ENCODE data around the gene PCDH15. TPM values are rescaled to one million over a fixed set of nuclear protein-coding genes. Genes with fewer than 3 reads are reported as not detected.

PCDH15 gene
- total and polyA plus RNA-seq, 2 of the 13 experiments (the other 11 are each of a cell fraction or from before 2014, with no cell fraction given): not detected

- H3K4me1 ChIP-seq (ENCODE audit: insufficient read depth, low read length): no peaks in the 10 kb centered on the region
- H3K4me2 ChIP-seq (ENCODE audit: low read depth, low read length): no peak overlapping the region
- intact Hi-C loops (cut with micrococcal nuclease; ENCODE audit: unreplicated experiment): no loop called here
- H3K9ac ChIP-seq (ENCODE audit: insufficient read depth, low read depth, low read length): no peak overlapping the region
- H3K9me3 ChIP-seq (ENCODE audit: low read length): no peaks in the 10 kb centered on the region
- H3K36me3 ChIP-seq (replicated peaks in 1 of 2; ENCODE audit: control insufficient read depth in 1 of 2, insufficient read depth in 2 of 2, low read length in 2 of 2): no peaks in the 10 kb centered on the region
- H3K4me3 ChIP-seq (replicated peaks in 1 of 3; ENCODE audit: insufficient read depth in 1 of 3, low read depth in 2 of 3, low read length in 3 of 3): no peak overlapping the region
- CTCF ChIA-PET (ENCODE audit: low intra/inter-chr PET ratio, low total read pairs): no interaction called here
- no peaks in the 10 kb centered on the region for H3K79me2 ChIP-seq (ENCODE audit: insufficient read depth, low read length)
- H3K27ac ChIP-seq (ENCODE audit: extremely low read length, insufficient read depth, low read length): no peak overlapping the region
- BruUV-seq (replicated peaks): no TSS peak
- WGBS (ENCODE audit: low lambda C conversion rate): 0% methylated on average over 2 of the region's 2 CpGs
- no peaks in the 10 kb centered on the region for H3K27me3 ChIP-seq (ENCODE audit: control insufficient read depth in 1 of 2, insufficient read depth in 2 of 2, low read length in 2 of 2)
- no peak for FAIRE-seq
- H2AFZ ChIP-seq (ENCODE audit: low read length): no peak overlapping the region
- TF ChIP-seq ZNF383 (CRISPR knock-in tag; IDR thresholded peaks at IDR 0.05; ENCODE audit: borderline replicate concordance) (no peak), ZBTB49 (CRISPR knock-in tag; IDR thresholded peaks at IDR 0.05; ENCODE audit: borderline replicate concordance) (no peak), ATF5 (CRISPR knock-in tag; IDR thresholded peaks at IDR 0.05; ENCODE audit: low read depth) (no peak), MAFK (conservative IDR thresholded peaks at IDR 0.05 in 1 of 2, IDR thresholded peaks at IDR 0.05 in 1 of 2; ENCODE audit: low read length in 2 of 2) (0 out of 4 replicates have a peak, but pooled peaks of 1 of the 2 experiments have one; percentile 10)
- no peak for DNase-seq (ENCODE audit: low spot score)
- in situ Hi-C loops (cut with HindIII; ENCODE audit: extremely low pct_ligation_motif_present, low pct_unique_long_range_greater_than_20kb): no loop called here
- POLR2A ChIA-PET: no interaction called here
- ATAC-seq: no peak
- H4K20me1 ChIP-seq (ENCODE audit: insufficient read depth, low read length): no peaks in the 10 kb centered on the region
Measured at GRCh38 chr10:54620352-54620751, 180.7 kb downstream of the PCDH15 start.

- no peaks in the 10 kb centered on the region for H3K27me3 ChIP-seq (ENCODE audit: control insufficient read depth in 1 of 2, insufficient read depth in 2 of 2, low read length in 2 of 2)
- no peak overlapping the region for H3K27ac ChIP-seq (ENCODE audit: extremely low read length, insufficient read depth, low read length)
- TF ChIP-seq POGK (CRISPR knock-in tag; conservative IDR thresholded peaks at IDR 0.05) (no peak), NONO (IDR thresholded peaks at IDR 0.05) (no peak), NONO (CRISPR knock-in tag; conservative IDR thresholded peaks at IDR 0.05) (no peak), HHEX (CRISPR knock-in tag; IDR thresholded peaks at IDR 0.05) (no peak), KLF16 (CRISPR knock-in tag; IDR thresholded peaks at IDR 0.05) (no peak), MTA1 (CRISPR knock-in tag; IDR thresholded peaks at IDR 0.05; ENCODE audit: borderline replicate concordance) (no peak), MZF1 (CRISPR knock-in tag; IDR thresholded peaks at IDR 0.05; ENCODE audit: borderline replicate concordance) (no peak), FOXJ3 (CRISPR knock-in tag; IDR thresholded peaks at IDR 0.05; ENCODE audit: borderline replicate concordance) (no peak), ZNF335 (CRISPR knock-in tag; IDR thresholded peaks at IDR 0.05) (no peak)
- DNase-seq (ENCODE audit: low spot score) (no peak), FAIRE-seq (no peak), ATAC-seq (no peak)
- intact Hi-C loops (cut with micrococcal nuclease; ENCODE audit: unreplicated experiment) (no loop called here), in situ Hi-C loops (cut with HindIII; ENCODE audit: extremely low pct_ligation_motif_present, low pct_unique_long_range_greater_than_20kb) (no loop called here)
- CTCF ChIA-PET (ENCODE audit: low intra/inter-chr PET ratio, low total read pairs): no interaction called here
- H3K36me3 ChIP-seq (replicated peaks in 1 of 2; ENCODE audit: control insufficient read depth in 1 of 2, insufficient read depth in 2 of 2, low read length in 2 of 2): no peaks in the 10 kb centered on the region
- no peak overlapping the region for H3K9ac ChIP-seq (ENCODE audit: insufficient read depth, low read depth, low read length)
- no peaks in the 10 kb centered on the region for H4K20me1 ChIP-seq (ENCODE audit: insufficient read depth, low read length)
- no peaks in the 10 kb centered on the region for H3K79me2 ChIP-seq (ENCODE audit: insufficient read depth, low read length)
- no peak overlapping the region for H3K4me3 ChIP-seq (replicated peaks in 1 of 3; ENCODE audit: insufficient read depth in 1 of 3, low read depth in 2 of 3, low read length in 3 of 3)
- H2AFZ ChIP-seq (ENCODE audit: low read length): no peak overlapping the region
- BruUV-seq (replicated peaks): no TSS peak
- no peak overlapping the region for H3K4me2 ChIP-seq (ENCODE audit: low read depth, low read length)
- POLR2A ChIA-PET: no interaction called here
- no peaks in the 10 kb centered on the region for H3K9me3 ChIP-seq (ENCODE audit: low read length)
- WGBS (ENCODE audit: low lambda C conversion rate): 4% methylated on average over 1 of the region's 1 CpG
- no peaks in the 10 kb centered on the region for H3K4me1 ChIP-seq (ENCODE audit: insufficient read depth, low read length)
Measured at GRCh38 chr10:54614072-54614471, 187.0 kb downstream of the PCDH15 start.

All from HepG2 (cell line).